Thoracic aorta (tissue), 2 donors: ENCODE data around the gene HMCN2. TPM values are rescaled to one million over a fixed set of nuclear protein-coding genes. Genes with fewer than 3 reads are reported as not detected.

Experiments
- ATAC-seq: fragments of 150-250 bp; one replicate; pipeline ENCODE4 v1.8.0; 2017; ENCODE audit warnings: low read depth; ENCODE audit not compliant: insufficient number of reproducible peaks, low FRiP score
- DNase-seq: peaks from one replicate; pipeline ENCODE4 v3.0.0-alpha.2; 2020; ENCODE audit warnings: low spot score
- H3K27ac ChIP-seq, 2 donors: fragments of 200-600 bp; sonication (generic); 1 replicate in 1 of 2; 2 replicates in 1 of 2; pipeline ENCODE4 v1.5.1; 2016; ENCODE audit warnings: mild to moderate bottlenecking in 2 of 2, moderate library complexity in 2 of 2
- H3K27me3 ChIP-seq: fragments of 200-600 bp; sonication (generic); replicated peaks from 2 replicates; pipeline ENCODE4 v1.6.0; 2016; ENCODE audit warnings: mild to moderate bottlenecking; ENCODE audit not compliant: insufficient read depth
- H3K36me3 ChIP-seq: fragments of 200-600 bp; sonication (generic); one replicate; pipeline ENCODE4 v1.5.1; 2016
- H3K4me1 ChIP-seq, 2 donors: fragments of 200-600 bp; sonication (generic); 1 replicate in 1 of 2; 2 replicates in 1 of 2; pipeline versions ENCODE4 v1.5.1 to v1.6.0; 2016; ENCODE audit warnings: low read depth in 2 of 2, mild to moderate bottlenecking in 1 of 2; ENCODE audit not compliant: control insufficient read depth in 1 of 2
- H3K4me3 ChIP-seq: fragments of 200-600 bp; sonication (generic); 2 replicates; pipeline ENCODE4 v1.5.1; 2016; ENCODE audit warnings: mild to moderate bottlenecking
- H3K9me3 ChIP-seq: fragments of 200-600 bp; sonication (generic); 2 replicates; pipeline ENCODE4 v1.5.1; 2016
- total RNA-seq, 2 donors: library from RNA; depleted of rRNA; stranded (reverse); fragments of >200 nt; gene quantifications; one replicate each; pipeline versions ENCODE4 v1.1.0 to v1.2.3, GENCODE V29; 2016
- TF ChIP-seq, protein P1 (sequence below): fragments of 200-600 bp; sonication (generic); IDR thresholded peaks from one replicate; pipeline ENCODE4 v1.5.1; 2019; ENCODE audit warnings: antibody characterized with exemption

The HMCN2 gene
- total RNA-seq, 2 donors from 2014 or later, result 2.4 to 6.3 TPM

GRCh38 chr9:130358928-130359327 lies 93.4 kb downstream of the HMCN2 start:
- DNase-seq, result no peak

GRCh38 chr9:130359819-130360218 lies 94.3 kb downstream of the HMCN2 start:
- Histone ChIP-seq H3K36me3 (no peaks in the 10 kb centered on the region), H3K9me3 (no peaks in the 10 kb centered on the region), H3K4me3 (no peak overlapping the region), H3K27ac (no peak overlapping the region), H3K4me1 (no peaks in the 10 kb centered on the region), H3K27me3 (no peaks in the 10 kb centered on the region)
- ATAC-seq (no peak), DNase-seq (no peak)
- TF ChIP-seq, protein P1, sequence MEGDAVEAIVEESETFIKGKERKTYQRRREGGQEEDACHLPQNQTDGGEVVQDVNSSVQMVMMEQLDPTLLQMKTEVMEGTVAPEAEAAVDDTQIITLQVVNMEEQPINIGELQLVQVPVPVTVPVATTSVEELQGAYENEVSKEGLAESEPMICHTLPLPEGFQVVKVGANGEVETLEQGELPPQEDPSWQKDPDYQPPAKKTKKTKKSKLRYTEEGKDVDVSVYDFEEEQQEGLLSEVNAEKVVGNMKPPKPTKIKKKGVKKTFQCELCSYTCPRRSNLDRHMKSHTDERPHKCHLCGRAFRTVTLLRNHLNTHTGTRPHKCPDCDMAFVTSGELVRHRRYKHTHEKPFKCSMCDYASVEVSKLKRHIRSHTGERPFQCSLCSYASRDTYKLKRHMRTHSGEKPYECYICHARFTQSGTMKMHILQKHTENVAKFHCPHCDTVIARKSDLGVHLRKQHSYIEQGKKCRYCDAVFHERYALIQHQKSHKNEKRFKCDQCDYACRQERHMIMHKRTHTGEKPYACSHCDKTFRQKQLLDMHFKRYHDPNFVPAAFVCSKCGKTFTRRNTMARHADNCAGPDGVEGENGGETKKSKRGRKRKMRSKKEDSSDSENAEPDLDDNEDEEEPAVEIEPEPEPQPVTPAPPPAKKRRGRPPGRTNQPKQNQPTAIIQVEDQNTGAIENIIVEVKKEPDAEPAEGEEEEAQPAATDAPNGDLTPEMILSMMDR, result no peak

More at GRCh38 chr9:130358928-130359327, 93.4 kb downstream of the HMCN2 start:
- Histone ChIP-seq H3K4me1 (no peaks in the 10 kb centered on the region), H3K9me3 (no peaks in the 10 kb centered on the region), H3K27ac (no peak overlapping the region), H3K36me3 (no peaks in the 10 kb centered on the region), H3K4me3 (no peak overlapping the region), H3K27me3 (no peaks in the 10 kb centered on the region)
- ATAC-seq, result no peak
- TF ChIP-seq, protein P1, result no peak

DNA sequence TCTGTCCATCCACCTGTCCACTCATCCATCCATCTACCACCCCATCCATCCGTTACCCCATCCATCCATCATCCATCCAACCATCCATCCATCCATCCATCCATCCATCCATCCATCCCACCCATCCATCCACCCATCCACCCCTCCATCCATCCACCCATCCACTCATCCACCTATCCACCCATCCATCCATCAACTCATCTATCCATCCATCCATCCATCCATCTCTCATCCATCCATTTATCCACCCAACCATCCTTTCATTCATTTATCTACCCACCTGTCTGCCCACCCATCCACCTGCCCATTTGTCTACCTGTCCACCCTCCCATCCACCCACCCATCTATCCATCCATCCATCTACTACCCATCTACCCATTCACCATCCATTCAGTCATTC lies 95.1 kb downstream of the HMCN2 start:
- TF ChIP-seq, protein P1, result no peak
- H3K4me1 ChIP-seq, result no peaks in the 10 kb centered on the region
- ATAC-seq (no peak), DNase-seq (no peak)
- no peaks in the 10 kb centered on the region for H3K27me3 ChIP-seq
- no peaks in the 10 kb centered on the region for H3K9me3 ChIP-seq
- H3K27ac ChIP-seq, result no peak overlapping the region
- no peaks in the 10 kb centered on the region for H3K36me3 ChIP-seq
- no peak overlapping the region for H3K4me3 ChIP-seq

- no peaks in the 10 kb centered on the region for H3K27me3 ChIP-seq
- ATAC-seq, result no peak
- no peaks in the 10 kb centered on the region for H3K9me3 ChIP-seq
- no peak overlapping the region for H3K4me3 ChIP-seq
- TF ChIP-seq, protein P1, result no peak
- no peaks in the 10 kb centered on the region for H3K4me1 ChIP-seq
- DNase-seq, result no peak
- H3K27ac ChIP-seq, result no peak overlapping the region
- H3K36me3 ChIP-seq, result no peaks in the 10 kb centered on the region
These were observed 96.4 kb downstream of the HMCN2 start for GRCh38 chr9:130361873-130362362.

GRCh38 chr9:130362691-130363090 lies 97.1 kb downstream of the HMCN2 start:
- H3K36me3 ChIP-seq, result no peaks in the 10 kb centered on the region
- no peaks in the 10 kb centered on the region for H3K4me1 ChIP-seq
- TF ChIP-seq, protein P1, result no peak
- H3K4me3 ChIP-seq, result no peak overlapping the region
- DNase-seq (no peak), ATAC-seq (no peak)
- no peak overlapping the region for H3K27ac ChIP-seq
- no peaks in the 10 kb centered on the region for H3K9me3 ChIP-seq
- no peaks in the 10 kb centered on the region for H3K27me3 ChIP-seq
